Fibroblast of skin of left biceps (primary cell): Measurements from ENCODE around the gene HSD17B1.
A peak's percentile ranks its signal among the peaks of the same experiment; 100 is the strongest.

Source experiments
- DNase-seq, 2 experiments: peaks; one replicate each; pipeline ENCODE4 v3.0.0-alpha.2; 2013; ENCODE audit warnings: low read depth in 2 of 2

Gene HSD17B1

GRCh38 chr17:42566883-42567573 is 14.3 kb downstream of the HSD17B1 start, which contains the start of gene MLX:
TSS of gene MLX (plus strand) at chr17:42567100. CDS start at chr17:42567125, 25 bp downstream.
- DNase-seq, result peak; percentile 72 to 74

- DNase-seq, result no peak
Measured at GRCh38 chr17:42568341-42569111, 15.8 kb downstream of the HSD17B1 start.

- no peak for DNase-seq
Measured at GRCh38 chr17:42571435-42572225, 18.9 kb downstream of the HSD17B1 start.

- DNase-seq, result no peak
Measured at GRCh38 chr17:42573095-42573494, 20.4 kb downstream of the HSD17B1 start.

GRCh38 chr17:42574463-42574862 is 21.7 kb downstream of the HSD17B1 start:
- DNase-seq, result no peak

GRCh38 chr17:42577140-42577531 is 24.4 kb downstream of the HSD17B1 start:
- DNase-seq, result no peak

GRCh38 chr17:42577532-42578281 is 25.0 kb downstream of the HSD17B1 start, which contains the start of gene PSMC3IP:
TSS of gene PSMC3IP (minus strand) at chr17:42577729. CDS start at chr17:42577686, 43 bp downstream.
- DNase-seq, result peak; percentile 72 to 76

GRCh38 chr17:42578282-42578869 is 25.7 kb downstream of the HSD17B1 start:
- peak; percentile 15 to 26 for DNase-seq

- DNase-seq, result no peak
Measured at GRCh38 chr17:42579794-42580551, 27.2 kb downstream of the HSD17B1 start.

- no peak for DNase-seq
Measured at GRCh38 chr17:42581744-42582270, 29.1 kb downstream of the HSD17B1 start.

- no peak for DNase-seq
Measured at GRCh38 chr17:42584880-42585279, 32.2 kb downstream of the HSD17B1 start.

GRCh38 chr17:42585353-42585752 is 32.6 kb downstream of the HSD17B1 start:
- DNase-seq, result no peak

GRCh38 chr17:42586514-42587230 is 33.9 kb downstream of the HSD17B1 start:
- no peak for DNase-seq

GRCh38 chr17:42590886-42591285 is 38.2 kb downstream of the HSD17B1 start:
- no peak for DNase-seq

- no peak for DNase-seq
Measured at GRCh38 chr17:42591411-42591810, 38.7 kb downstream of the HSD17B1 start.

- no peak for DNase-seq
Measured at GRCh38 chr17:42596386-42596785, 43.7 kb downstream of the HSD17B1 start.

GRCh38 chr17:42598905-42599304 is 46.2 kb downstream of the HSD17B1 start:
- DNase-seq, result no peak

- no peak for DNase-seq
Measured at GRCh38 chr17:42603318-42603717, 50.6 kb downstream of the HSD17B1 start.
